Astrocyte (in vitro differentiated cells and primary cell): Measurements from ENCODE around the gene TSSK3.

ENCODE experiments used
- CTCF ChIP-seq: IDR thresholded peaks from 2 replicates; pipeline ENCODE4 v1.5.1; 2011; ENCODE audit warnings: low read depth, mild to moderate bottlenecking, inconsistent platforms, low read length, moderate library complexity; ENCODE audit not compliant: insufficient read depth
- EZH2 ChIP-seq: IDR thresholded peaks from 2 replicates; pipeline ENCODE4 v1.6.1; 2012; ENCODE audit warnings: mild to moderate bottlenecking, low read length, inconsistent platforms; ENCODE audit not compliant: insufficient read depth

DNA sequence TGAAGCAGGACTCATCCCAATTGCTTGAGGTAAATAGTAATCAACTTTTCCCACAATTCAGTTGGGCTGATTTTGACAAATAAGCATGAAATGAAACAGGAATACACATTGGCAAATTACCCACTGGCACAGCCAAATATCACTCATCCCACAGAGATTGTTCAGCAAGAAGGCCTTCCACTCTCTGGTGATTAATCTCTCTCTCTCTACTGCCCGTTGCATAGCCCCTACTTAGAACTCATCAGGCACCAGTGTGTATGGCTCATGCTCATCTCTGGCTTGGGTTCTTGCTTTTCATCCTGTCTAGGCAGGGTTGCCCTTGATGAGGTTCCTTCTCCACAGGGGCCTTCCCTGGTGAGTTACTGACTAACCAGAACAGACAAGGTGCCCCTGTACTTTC is 30.8 kb downstream of the TSSK3 start:
- TF ChIP-seq CTCF, result no peak
- TF ChIP-seq EZH2, result no peak
